H1 (cell line): ENCODE results near the gene CNTN5. TPM values are rescaled to one million over a fixed set of nuclear protein-coding genes. Genes with fewer than 3 reads are reported as not detected.

Experiments
- CTCF ChIA-PET: fragments of 300-600 bp; sonication (Branson Sonifier 250); formaldehyde crosslinking; loops from one replicate; lab custom pipeline; 2021; ENCODE audit not compliant: partially characterized antibody; lab: Charles Lee
- POLR2A ChIA-PET: fragments of 300-600 bp; sonication (Branson Sonifier 250); formaldehyde crosslinking; loops from one replicate; lab custom pipeline; 2021; ENCODE audit warnings: inconsistent platforms; ENCODE audit not compliant: partially characterized antibody; lab: Charles Lee
- DNase-seq, 2 experiments: peaks; one replicate each; pipeline versions ENCODE4 v3.0.0 to v3.0.0-alpha.2; 2010 to 2022; ENCODE audit warnings: low spot score in 2 of 2, low read depth in 1 of 2, mixed read lengths in 1 of 2
- FAIRE-seq: peaks from 2 replicates; lab custom pipeline; 2011; peaks lifted over from hg19 to GRCh38; lab: Jason Lieb, UNC
- H2AFZ ChIP-seq: 2 replicates; pipeline ENCODE4 v1.8.1; 2012; ENCODE audit warnings: low read length, inconsistent platforms
- H2AK5ac ChIP-seq: 2 replicates; pipeline ENCODE4 v1.6.1; 2013; ENCODE audit warnings: low read depth, low read length
- H2BK120ac ChIP-seq: replicated peaks from 2 replicates; pipeline ENCODE3; 2013; ENCODE audit warnings: low read depth, low read length, inconsistent platforms
- H2BK12ac ChIP-seq: 2 replicates; pipeline ENCODE4 v1.6.1; 2013; ENCODE audit warnings: low read depth, low read length
- H2BK15ac ChIP-seq: 2 replicates; pipeline ENCODE4 v1.6.1; 2013; ENCODE audit warnings: low read length
- H2BK20ac ChIP-seq: 2 replicates; pipeline ENCODE4 v1.6.1; 2013; ENCODE audit warnings: low read length
- H2BK5ac ChIP-seq: 2 replicates; pipeline ENCODE4 v1.6.1; 2013; ENCODE audit warnings: low read depth, low read length
- H3K14ac ChIP-seq: 2 replicates; pipeline ENCODE4 v1.6.1; 2013; ENCODE audit warnings: inconsistent platforms; ENCODE audit not compliant: insufficient read length
- H3K18ac ChIP-seq: 2 replicates; pipeline ENCODE4 v1.6.1; 2013; ENCODE audit warnings: low read length; ENCODE audit errors: extremely low read depth
- H3K23ac ChIP-seq: 2 replicates; pipeline ENCODE4 v1.6.1; 2013; ENCODE audit warnings: inconsistent platforms; ENCODE audit not compliant: insufficient read length
- H3K23me2 ChIP-seq: 2 replicates; pipeline ENCODE4 v1.6.1; 2013; ENCODE audit warnings: low read depth, low read length
- H3K27ac ChIP-seq: 2 replicates; pipeline ENCODE4 v1.6.1; 2011; ENCODE audit warnings: low read depth, low read length, inconsistent platforms
- H3K27me3 ChIP-seq, 4 experiments: replicated peaks in 1 of 4; 1 replicate in 1 of 4; 2 replicates in 3 of 4; pipeline versions ENCODE4 v1.6.1 to v1.8.1; 2011 to 2013; ENCODE audit warnings: low read length in 3 of 4, mild to moderate bottlenecking in 3 of 4, inconsistent platforms in 2 of 4, mixed read lengths in 2 of 4, moderate library complexity in 1 of 4; ENCODE audit not compliant: control insufficient read depth in 3 of 4, insufficient read depth in 3 of 4; ENCODE audit errors: extremely low read depth in 1 of 4
- H3K36me3 ChIP-seq, 4 experiments: 2 replicates each; pipeline versions ENCODE4 v1.6.1 to v1.8.1; 2011 to 2013; ENCODE audit warnings: mild to moderate bottlenecking in 4 of 4, low read length in 3 of 4, moderate library complexity in 2 of 4, control low read depth in 1 of 4, inconsistent platforms in 1 of 4; ENCODE audit not compliant: insufficient read depth in 4 of 4, control insufficient read depth in 2 of 4
- H3K4ac ChIP-seq: replicated peaks from 2 replicates; pipeline ENCODE3; 2013; ENCODE audit warnings: low read length, low read depth, mixed read lengths, inconsistent platforms; ENCODE audit not compliant: insufficient read length
- H3K4me1 ChIP-seq, 4 experiments: replicated peaks in 1 of 4; 1 replicate in 1 of 4; 2 replicates in 3 of 4; pipeline versions ENCODE4 v1.6.1 to v1.8.1; 2011 to 2013; ENCODE audit warnings: low read length in 3 of 4, inconsistent platforms in 2 of 4, mixed read lengths in 1 of 4; ENCODE audit not compliant: insufficient read depth in 4 of 4, control insufficient read depth in 3 of 4
- H3K4me2 ChIP-seq, 2 experiments: 2 replicates each; pipeline versions ENCODE4 v1.6.1 to v1.8.1; 2011 to 2013; ENCODE audit warnings: low read depth in 2 of 2, low read length in 2 of 2, control low read depth in 1 of 2, inconsistent platforms in 1 of 2, mild to moderate bottlenecking in 1 of 2; ENCODE audit not compliant: insufficient read depth in 1 of 2
- H3K4me3 ChIP-seq, 4 experiments: fragments of 200-600, 300-600 bp in 1 of 4; sonication (generic), shearing (Covaris generic), sonication (Bioruptor Twin) in 1 of 4; 2 replicates each; pipeline versions ENCODE4 v1.5.1 to v1.8.1; 2011 to 2016; ENCODE audit warnings: low read length in 4 of 4, low read depth in 3 of 4, control low read depth in 2 of 4, inconsistent platforms in 2 of 4, mild to moderate bottlenecking in 2 of 4, mixed read lengths in 1 of 4, moderate library complexity in 1 of 4; ENCODE audit not compliant: insufficient read depth in 2 of 4; ENCODE audit errors: extremely low read depth in 1 of 4
- H3K56ac ChIP-seq: replicated peaks from 2 replicates; pipeline ENCODE3; 2013; ENCODE audit warnings: low read depth, mild to moderate bottlenecking, mixed read lengths, low read length, inconsistent platforms; ENCODE audit not compliant: insufficient read length
- H3K79me1 ChIP-seq: 2 replicates; pipeline ENCODE4 v1.6.1; 2013; ENCODE audit warnings: low read depth, low read length, control low read depth
- H3K79me2 ChIP-seq, 2 experiments: 2 replicates each; pipeline versions ENCODE4 v1.6.1 to v1.8.1; 2012 to 2013; ENCODE audit warnings: low read length in 2 of 2, mild to moderate bottlenecking in 2 of 2, inconsistent platforms in 1 of 2; ENCODE audit not compliant: insufficient read depth in 2 of 2, control insufficient read depth in 1 of 2
- H3K9ac ChIP-seq, 4 experiments: replicated peaks in 1 of 4; 1 replicate in 1 of 4; 2 replicates in 3 of 4; pipeline versions ENCODE4 v1.6.1 to v1.8.1; 2011 to 2013; ENCODE audit warnings: low read depth in 3 of 4, low read length in 3 of 4, control low read depth in 2 of 4, mild to moderate bottlenecking in 2 of 4, moderate library complexity in 2 of 4, inconsistent platforms in 1 of 4; ENCODE audit errors: extremely low read depth in 1 of 4
- H3K9me3 ChIP-seq, 2 experiments: 2 replicates each; pipeline versions ENCODE4 v1.6.1 to v1.8.1; 2012 to 2013; ENCODE audit warnings: mild to moderate bottlenecking in 2 of 2, moderate library complexity in 2 of 2, control low read depth in 1 of 2, inconsistent platforms in 1 of 2, low read depth in 1 of 2, low read length in 1 of 2, mixed read lengths in 1 of 2; ENCODE audit not compliant: insufficient read depth in 2 of 2
- H4K20me1 ChIP-seq, 2 experiments: replicated peaks in 1 of 2; 2 replicates each; pipeline versions ENCODE3 to v1.8.1; 2011 to 2013; ENCODE audit warnings: inconsistent platforms in 2 of 2, low read length in 2 of 2, mild to moderate bottlenecking in 1 of 2; ENCODE audit not compliant: insufficient read depth in 2 of 2, control insufficient read depth in 1 of 2
- H4K5ac ChIP-seq: 2 replicates; pipeline ENCODE4 v1.6.1; 2013; ENCODE audit warnings: low read length, low read depth, mixed read lengths, inconsistent platforms; ENCODE audit not compliant: insufficient read length
- H4K8ac ChIP-seq: 2 replicates; pipeline ENCODE4 v1.8.0; 2013; ENCODE audit warnings: mild to moderate bottlenecking, moderate library complexity, low read length, inconsistent platforms; ENCODE audit not compliant: insufficient read depth; ENCODE audit errors: extremely low read depth
- H4K91ac ChIP-seq: replicated peaks from 2 replicates; pipeline ENCODE3; 2013; ENCODE audit warnings: low read length, mixed read lengths, inconsistent platforms; ENCODE audit not compliant: insufficient read length
- BACH1 ChIP-seq: IDR thresholded peaks from 2 replicates; pipeline ENCODE4 v1.6.1; 2012; ENCODE audit warnings: low read length, improper control_type of control experiment
- CBX5 ChIP-seq: fragments of 300-800, 300-1000 bp; sonication (generic); IDR thresholded peaks from 2 replicates; pipeline ENCODE4 v1.7.1; 2016; ENCODE audit warnings: antibody characterized with exemption, low read length, low read depth
- EP300 ChIP-seq, 2 experiments: IDR thresholded peaks; 1 replicate in 1 of 2; 2 replicates in 1 of 2; pipeline ENCODE4 v1.6.1; 2011 to 2012; ENCODE audit warnings: low read depth in 2 of 2, low read length in 2 of 2, mild to moderate bottlenecking in 2 of 2, borderline replicate concordance in 1 of 2, inconsistent platforms in 1 of 2, moderate library complexity in 1 of 2
- TCF12 ChIP-seq: IDR thresholded peaks from 2 replicates; pipeline ENCODE4 v1.6.1; 2011; ENCODE audit warnings: low read depth, mild to moderate bottlenecking, low read length
- WGBS, 2 experiments: shearing (Covaris generic) in 1 of 2; methylation state at CpG; one replicate each; pipeline versions ENCODE4 v1.1.6 to v1.1.7; 2013 to 2015; ENCODE audit warnings: low lambda C conversion rate in 2 of 2, mixed read lengths in 2 of 2, inconsistent platforms in 1 of 2, low coverage in 1 of 2, missing lambda C conversion rate in 1 of 2; ENCODE audit not compliant: insufficient replicate concordance in 2 of 2, insufficient coverage in 1 of 2, insufficient read length in 1 of 2; ENCODE audit errors: extremely low coverage in 1 of 2, missing lambda C conversion rate in 1 of 2; 5-methylcytosine and 5-hydroxymethylcytosine counted together
- polyA plus RNA-seq, 7 experiments: library from polyadenylated mRNA; depleted of rRNA in 3 of 7; stranded (reverse) in 5 of 7; unstranded in 2 of 7; fragments of >200 nt in 5 of 7; fragments of 200-250 nt in 2 of 7; gene quantifications; 1 replicate in 5 of 7; 2 replicates in 1 of 7; 4 replicates in 1 of 7; pipeline versions ENCODE4 v1.2.1 to v1.2.3, GENCODE V29; 2011 to 2013; ENCODE audit warnings: missing spikeins in 2 of 7, mixed read lengths in 2 of 7
- total RNA-seq: library from RNA; stranded (reverse); fragmentation: NEBNext Ultra II Directional; extraction: Animal tissue kit (Norgen Biotek cat#: 25700); gene quantifications from 2 replicates; pipeline ENCODE4 v1.2.1, GENCODE V29; 2021

CNTN5 gene
- total and polyA plus RNA-seq, 2 of the 8 experiments (the other 6 are each of a cell fraction or from before 2014, with no cell fraction given): not detected

GRCh38 chr11:100093698-100094097 lies 1072.9 kb downstream of the CNTN5 start:
- Histone ChIP-seq H3K79me2 (no peaks in the 10 kb centered on the region), H2BK120ac (no peak overlapping the region), H3K23me2 (no peaks in the 10 kb centered on the region; the same call in 1 of the 2 replicates), H3K9me3 (no peaks in the 10 kb centered on the region), H4K20me1 (no peaks in the 10 kb centered on the region), H3K4me1 (peaks cover 0 to 7% (median 5%) of the 10 kb centered on the region in 4 experiments; a peak in 4 of 7 replicates), H4K5ac (no peak overlapping the region), H3K23ac (no peak overlapping the region), H3K4me3 (no peak overlapping the region), H4K91ac (no peak overlapping the region), H3K4me2 (no peak overlapping the region), H2BK12ac (no peak overlapping the region), H2BK15ac (no peak overlapping the region), H2AFZ (no peak overlapping the region), H3K27ac (no peak overlapping the region), H2BK5ac (no peak overlapping the region), H3K14ac (no peak overlapping the region), H3K56ac (no peak overlapping the region), H3K4ac (no peak overlapping the region), H3K36me3 (no peaks in the 10 kb centered on the region), H3K18ac (no peak overlapping the region), H3K9ac (no peak overlapping the region), H3K79me1 (no peaks in the 10 kb centered on the region), H2BK20ac (no peak overlapping the region), H4K8ac (no peak overlapping the region), H2AK5ac (no peak overlapping the region), H3K27me3 (no peaks in the 10 kb centered on the region)
- FAIRE-seq (no peak), DNase-seq (no peak)
- no peak for TF ChIP-seq BACH1
- no peak for TF ChIP-seq TCF12
- TF ChIP-seq CBX5: no peak
- TF ChIP-seq EP300 (IDR thresholded peaks at IDR 0.05; ENCODE audit: borderline replicate concordance in 1 of 2, low read depth in 2 of 2, low read length in 2 of 2): no peak
- POLR2A ChIA-PET: no interaction called here
- WGBS, 2 experiments: 98% methylated on average over 2 of the region's 2 CpGs; no CpG with 5 or more reads in 1 of the 2 experiments
- CTCF ChIA-PET: interaction anchor here (1.1 kb wide), 1 partner anchor 13 kb away, joined by 3 read pairs; no protein-coding TSS in a partner anchor
